Ascending aorta (tissue), 2 donors: ENCODE data around the gene TTLL10. TPM values are rescaled to one million over a fixed set of nuclear protein-coding genes. Genes with fewer than 3 reads are reported as not detected.
"Not testable (repeated sequence)": the region's sequence is repeated elsewhere in the genome, so short reads cannot be mapped to it uniquely, and the experiment has no call there.

Experiments used
- DNase-seq, 2 donors: peaks; one replicate each; pipeline ENCODE4 v3.0.0-alpha.2; 2019; ENCODE audit warnings: low spot score in 2 of 2
- H3K27ac ChIP-seq, 2 donors: fragments of 200-600 bp; sonication (generic); one replicate each; pipeline ENCODE4 v1.5.1; 2016 to 2017; ENCODE audit warnings: mild to moderate bottlenecking in 1 of 2
- H3K27me3 ChIP-seq: fragments of 200-600 bp; sonication (generic); one replicate; pipeline ENCODE4 v1.5.1; 2017
- H3K36me3 ChIP-seq, 2 donors: fragments of 200-600 bp; sonication (generic); one replicate each; pipeline ENCODE4 v1.5.1; 2016
- H3K4me1 ChIP-seq, 2 donors: fragments of 200-600 bp; sonication (generic); one replicate each; pipeline ENCODE4 v1.5.1; 2016 to 2017; ENCODE audit warnings: mild to moderate bottlenecking in 1 of 2
- H3K4me3 ChIP-seq, 2 donors: fragments of 200-600 bp; sonication (generic); one replicate each; pipeline ENCODE4 v1.5.1; 2016 to 2017; ENCODE audit warnings: mild to moderate bottlenecking in 1 of 2
- H3K9me3 ChIP-seq, 2 donors: fragments of 200-600 bp; sonication (generic); one replicate each; pipeline ENCODE4 v1.5.1; 2016
- intact Hi-C: fragments of 100-400 bp; cut with DNase I; formaldehyde crosslinking; loops from one replicate; pipeline ENCODE4 v1.15.1; 2023
- total RNA-seq: library from RNA; depleted of rRNA; stranded (reverse); fragments of >200 nt; gene quantifications from one replicate; pipeline ENCODE4 v1.1.0, GENCODE V29; 2016
- TF ChIP-seq, protein P1 (sequence below), 3 experiments: fragments of 200-600 bp in 2 of 3; fragments of 450-650 bp in 1 of 3; sonication (generic) in 2 of 3; IDR thresholded peaks; one replicate each; pipeline ENCODE4 v1.5.1; 2016 to 2019; ENCODE audit warnings: antibody characterized with exemption in 3 of 3, mild to moderate bottlenecking in 1 of 3, moderate library complexity in 1 of 3

Gene TTLL10
- total RNA-seq, 1 donor from 2014 or later: not detected

- DNase-seq: no peak
- Histone ChIP-seq H3K9me3 (no peaks in the 10 kb centered on the region), H3K27ac (no peak overlapping the region), H3K27me3 (no peaks in the 10 kb centered on the region), H3K4me1 (no peaks in the 10 kb centered on the region), H3K36me3 (no peaks in the 10 kb centered on the region), H3K4me3 (no peak overlapping the region)
- TF ChIP-seq, protein P1, sequence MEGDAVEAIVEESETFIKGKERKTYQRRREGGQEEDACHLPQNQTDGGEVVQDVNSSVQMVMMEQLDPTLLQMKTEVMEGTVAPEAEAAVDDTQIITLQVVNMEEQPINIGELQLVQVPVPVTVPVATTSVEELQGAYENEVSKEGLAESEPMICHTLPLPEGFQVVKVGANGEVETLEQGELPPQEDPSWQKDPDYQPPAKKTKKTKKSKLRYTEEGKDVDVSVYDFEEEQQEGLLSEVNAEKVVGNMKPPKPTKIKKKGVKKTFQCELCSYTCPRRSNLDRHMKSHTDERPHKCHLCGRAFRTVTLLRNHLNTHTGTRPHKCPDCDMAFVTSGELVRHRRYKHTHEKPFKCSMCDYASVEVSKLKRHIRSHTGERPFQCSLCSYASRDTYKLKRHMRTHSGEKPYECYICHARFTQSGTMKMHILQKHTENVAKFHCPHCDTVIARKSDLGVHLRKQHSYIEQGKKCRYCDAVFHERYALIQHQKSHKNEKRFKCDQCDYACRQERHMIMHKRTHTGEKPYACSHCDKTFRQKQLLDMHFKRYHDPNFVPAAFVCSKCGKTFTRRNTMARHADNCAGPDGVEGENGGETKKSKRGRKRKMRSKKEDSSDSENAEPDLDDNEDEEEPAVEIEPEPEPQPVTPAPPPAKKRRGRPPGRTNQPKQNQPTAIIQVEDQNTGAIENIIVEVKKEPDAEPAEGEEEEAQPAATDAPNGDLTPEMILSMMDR (IDR thresholded peaks at IDR 0.05): no peak
- intact Hi-C loops: no loop called here
These were observed 33.0 kb upstream of the TTLL10 start for GRCh38 chr1:1140673-1141072.

DNA sequence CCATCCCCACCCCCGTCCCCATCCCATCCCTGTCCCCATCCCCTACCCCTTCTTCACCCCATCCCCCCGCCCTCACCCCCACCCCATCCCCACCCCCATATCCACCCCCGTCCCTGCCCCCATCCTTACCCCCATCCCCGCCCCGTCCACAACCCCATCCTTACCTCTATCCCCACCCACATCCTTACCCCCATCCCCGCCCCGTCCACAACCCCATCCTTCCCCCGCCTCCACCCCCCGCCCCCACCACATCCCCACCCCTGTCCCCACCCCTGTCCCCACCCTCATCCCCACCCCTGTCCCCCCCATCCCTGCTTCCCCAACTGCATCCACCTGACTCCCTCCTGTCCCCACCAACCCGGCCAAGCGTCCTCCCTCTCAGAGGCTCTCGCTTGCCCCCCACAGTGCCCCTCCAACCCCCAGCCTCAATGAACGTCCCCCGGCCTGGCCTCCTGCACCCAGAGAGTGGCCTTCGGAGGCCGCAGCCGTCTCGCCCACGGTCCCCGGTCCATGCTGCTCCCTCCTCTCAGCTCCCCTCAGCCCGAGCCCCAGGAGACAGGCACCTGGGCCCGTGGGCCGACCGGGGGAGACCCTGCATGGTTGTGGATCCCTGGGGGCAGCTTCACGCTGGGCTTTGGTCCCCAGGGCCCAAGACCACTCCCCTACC, 32.3 kb upstream of the TTLL10 start:
- intact Hi-C loops: no loop called here
- no peak for DNase-seq
- H3K4me1 ChIP-seq: no peaks in the 10 kb centered on the region
- no peak overlapping the region for H3K4me3 ChIP-seq
- no peaks in the 10 kb centered on the region for H3K36me3 ChIP-seq
- TF ChIP-seq, protein P1 (IDR thresholded peaks at IDR 0.05): no peak
- no peaks in the 10 kb centered on the region for H3K27me3 ChIP-seq
- no peak overlapping the region for H3K27ac ChIP-seq
- H3K9me3 ChIP-seq: no peaks in the 10 kb centered on the region

- intact Hi-C loops: no loop called here
- no peak overlapping the region for H3K4me3 ChIP-seq
- TF ChIP-seq, protein P1 (IDR thresholded peaks at IDR 0.05): no peak
- H3K9me3 ChIP-seq: no peaks in the 10 kb centered on the region
- H3K4me1 ChIP-seq: no peaks in the 10 kb centered on the region
- no peaks in the 10 kb centered on the region for H3K27me3 ChIP-seq
- no peak overlapping the region for H3K27ac ChIP-seq
- H3K36me3 ChIP-seq: no peaks in the 10 kb centered on the region
- no peak for DNase-seq
These were observed 31.8 kb upstream of the TTLL10 start for GRCh38 chr1:1141911-1142250.

DNA sequence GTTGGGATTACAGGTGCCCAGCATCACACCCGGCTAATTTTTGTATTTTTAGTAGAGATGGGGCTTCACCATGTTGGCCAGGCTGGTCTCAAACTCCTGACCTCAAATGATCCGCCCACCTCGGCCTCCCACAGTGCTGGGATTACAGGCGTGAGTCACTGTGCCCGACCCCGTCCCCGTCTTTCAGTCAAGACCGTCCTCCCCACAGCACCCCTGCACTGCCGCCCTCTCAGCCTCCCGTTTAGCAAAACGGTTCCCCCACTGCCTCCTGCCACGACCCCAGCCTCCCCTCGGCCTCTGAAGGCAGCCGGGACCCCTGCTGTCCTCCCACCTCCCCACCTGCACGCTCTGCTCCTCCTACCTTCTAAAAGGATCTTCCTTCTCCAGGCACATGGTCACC, 31.3 kb upstream of the TTLL10 start:
- H3K27me3 ChIP-seq: not testable (repeated sequence)

DNA sequence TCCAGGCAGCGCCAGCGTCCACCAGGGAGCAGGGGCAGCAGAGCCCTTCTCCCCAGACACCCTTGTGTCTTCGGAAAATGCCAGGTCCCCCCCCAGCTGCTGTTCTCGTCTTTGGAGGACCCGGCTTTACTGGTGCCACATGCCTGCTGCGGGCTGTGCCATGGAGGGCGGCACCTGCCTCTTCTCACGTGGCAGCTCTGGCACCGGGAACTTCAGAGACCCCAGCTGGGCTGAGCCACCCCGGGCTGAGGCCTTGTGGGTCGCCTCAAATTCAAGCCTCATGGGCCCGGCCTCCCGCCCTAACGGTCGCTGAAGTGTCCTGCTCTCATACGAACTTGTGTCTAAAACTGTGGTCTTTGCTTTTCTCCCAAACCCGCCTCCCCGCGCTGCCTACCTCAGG, 30.8 kb upstream of the TTLL10 start:
- Histone ChIP-seq H3K27ac (no peak overlapping the region), H3K9me3 (no peaks in the 10 kb centered on the region), H3K36me3 (no peaks in the 10 kb centered on the region), H3K27me3 (no peaks in the 10 kb centered on the region), H3K4me3 (no peak overlapping the region), H3K4me1 (no peaks in the 10 kb centered on the region)
- TF ChIP-seq, protein P1 (IDR thresholded peaks at IDR 0.05): no peak
- intact Hi-C loops: no loop called here
- DNase-seq: no peak

More for the DNA sequence above, 31.3 kb upstream of the TTLL10 start:
- intact Hi-C loops, H3K27ac ChIP-seq, H3K4me1 ChIP-seq, H3K4me3 ChIP-seq, DNase-seq, H3K9me3 ChIP-seq, H3K36me3 ChIP-seq: not testable (repeated sequence)

DNA sequence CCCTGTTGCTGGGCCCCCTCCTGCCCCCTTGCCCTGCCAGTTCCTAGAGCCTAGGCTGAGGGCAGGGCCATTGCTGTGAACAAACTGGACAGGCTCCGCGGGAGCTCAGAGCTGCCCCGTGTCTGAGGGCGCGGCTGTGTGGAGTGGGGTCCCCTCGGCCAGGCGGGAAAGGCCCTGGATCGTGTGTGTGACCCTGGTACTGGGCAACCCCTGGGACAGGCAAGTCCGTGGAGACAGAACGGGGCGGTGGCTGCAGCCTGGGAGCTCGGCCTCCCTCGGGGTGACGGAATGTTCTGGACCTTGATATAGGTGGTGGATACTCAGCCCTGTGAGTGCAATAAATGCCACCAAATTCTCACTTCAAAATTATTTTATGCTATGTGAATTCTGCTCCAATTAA, 30.0 kb upstream of the TTLL10 start:
- DNase-seq: no peak
- Histone ChIP-seq H3K9me3 (no peaks in the 10 kb centered on the region), H3K4me3 (no peak overlapping the region), H3K4me1 (no peaks in the 10 kb centered on the region), H3K36me3 (no peaks in the 10 kb centered on the region), H3K27ac (no peak overlapping the region), H3K27me3 (no peaks in the 10 kb centered on the region)
- intact Hi-C loops: no loop called here
- TF ChIP-seq, protein P1 (IDR thresholded peaks at IDR 0.05): no peak
